Measurements from ENCODE around the gene EDN2. TPM values are rescaled to one million over a fixed set of nuclear protein-coding genes. Genes with fewer than 3 reads are reported as not detected.

EDN2 gene
- polyA plus RNA-seq, 1 experiment: 0.06 TPM

- TF ChIP-seq CTCF (IDR thresholded peaks at IDR 0.05; ENCODE audit: insufficient read depth, low read depth, low read length): no peak
- ChIA-PET CTCF (interaction anchor here (1.0 kb wide), 1 partner anchor 15 kb away, joined by 4 read pairs; no protein-coding TSS in a partner anchor), POLR2A (no interaction called here)
- H3K4me3 ChIP-seq (ENCODE audit: low read depth, low read length): no peak overlapping the region
- H3K36me3 ChIP-seq (ENCODE audit: control insufficient read depth, insufficient read depth, low read length): no peaks in the 10 kb centered on the region
- no peak for DNase-seq (ENCODE audit: low read depth)
- no peaks in the 10 kb centered on the region; the same call in 1 of the 2 replicates for H3K27me3 ChIP-seq (ENCODE audit: control insufficient read depth, insufficient read depth, low read length)
Observed at GRCh38 chr1:41530411-41530810, 45.9 kb upstream of the EDN2 start.

- POLR2A ChIA-PET: no interaction called here
- TF ChIP-seq CTCF (IDR thresholded peaks at IDR 0.05; ENCODE audit: insufficient read depth, low read depth, low read length): no peak
- CTCF ChIA-PET: interaction anchor here (1.0 kb wide), 1 partner anchor 14 kb away, joined by 4 read pairs; no protein-coding TSS in a partner anchor
- Histone ChIP-seq H3K36me3 (ENCODE audit: control insufficient read depth, insufficient read depth, low read length) (no peaks in the 10 kb centered on the region), H3K27me3 (ENCODE audit: control insufficient read depth, insufficient read depth, low read length) (no peaks in the 10 kb centered on the region; the same call in 1 of the 2 replicates), H3K4me3 (ENCODE audit: low read depth, low read length) (no peak overlapping the region)
- DNase-seq (ENCODE audit: low read depth): no peak
Observed at GRCh38 chr1:41529621-41530395, 45.3 kb upstream of the EDN2 start.

GRCh38 chr1:41528726-41529605 lies 44.5 kb upstream of the EDN2 start:
- POLR2A ChIA-PET: no interaction called here
- no peak for DNase-seq (ENCODE audit: low read depth)
- H3K36me3 ChIP-seq (ENCODE audit: control insufficient read depth, insufficient read depth, low read length): no peaks in the 10 kb centered on the region
- no peak overlapping the region for H3K4me3 ChIP-seq (ENCODE audit: low read depth, low read length)
- no peaks in the 10 kb centered on the region; the same call in 1 of the 2 replicates for H3K27me3 ChIP-seq (ENCODE audit: control insufficient read depth, insufficient read depth, low read length)
- CTCF ChIA-PET: no interaction called here
- no peak for TF ChIP-seq CTCF (IDR thresholded peaks at IDR 0.05; ENCODE audit: insufficient read depth, low read depth, low read length)

GRCh38 chr1:41528106-41528505 lies 43.6 kb upstream of the EDN2 start:
- no peak for DNase-seq (ENCODE audit: low read depth)
- TF ChIP-seq CTCF (IDR thresholded peaks at IDR 0.05; ENCODE audit: insufficient read depth, low read depth, low read length): no peak
- ChIA-PET CTCF (no interaction called here), POLR2A (no interaction called here)
- H3K36me3 ChIP-seq (ENCODE audit: control insufficient read depth, insufficient read depth, low read length): no peaks in the 10 kb centered on the region
- H3K27me3 ChIP-seq (ENCODE audit: control insufficient read depth, insufficient read depth, low read length): no peaks in the 10 kb centered on the region; the same call in 1 of the 2 replicates
- H3K4me3 ChIP-seq (ENCODE audit: low read depth, low read length): no peak overlapping the region

GRCh38 chr1:41526956-41527561 lies 42.6 kb upstream of the EDN2 start:
- TF ChIP-seq CTCF (IDR thresholded peaks at IDR 0.05; ENCODE audit: insufficient read depth, low read depth, low read length): no peak
- ChIA-PET CTCF (no interaction called here), POLR2A (no interaction called here)
- Histone ChIP-seq H3K27me3 (ENCODE audit: control insufficient read depth, insufficient read depth, low read length) (no peaks in the 10 kb centered on the region), H3K4me3 (ENCODE audit: low read depth, low read length) (no peak overlapping the region), H3K36me3 (ENCODE audit: control insufficient read depth, insufficient read depth, low read length) (no peaks in the 10 kb centered on the region)
- no peak for DNase-seq (ENCODE audit: low read depth)
